K562 (cell line): ENCODE measurements around the gene CCDC136. TPM values are rescaled to one million over a fixed set of nuclear protein-coding genes. Genes with fewer than 3 reads are reported as not detected.

Source experiments
- CEBPB ChIP-seq: fragments of 450-650 bp; IDR thresholded peaks from 2 replicates; pipeline ENCODE4 v1.6.1; 2016; ENCODE audit warnings: missing genetic modification characterization, missing compliant biosample characterization
- CHD1 ChIP-seq: fragments of 200-600 bp; sonication (generic); IDR thresholded peaks from one replicate; pipeline ENCODE4 v1.6.1; 2012; ENCODE audit warnings: mild to moderate bottlenecking, moderate library complexity, low read length, inconsistent platforms
- DNMT1 ChIP-seq: fragments of 450-650 bp; IDR thresholded peaks from 2 replicates; pipeline ENCODE4 v1.6.1; 2016; ENCODE audit warnings: antibody characterized with exemption, mild to moderate bottlenecking
- ELF1 ChIP-seq: fragments of 200-800 bp; sonication (Bioruptor generic); IDR thresholded peaks from 2 replicates; pipeline ENCODE4 v1.6.1; 2016; ENCODE audit warnings: missing genetic modification characterization, missing compliant biosample characterization
- EP300 ChIP-seq: IDR thresholded peaks from 2 replicates; pipeline ENCODE4 v1.6.1; 2012; ENCODE audit warnings: low read length, improper control_type of control experiment
- GTF2E2 ChIP-seq: fragments of 200-800 bp; sonication (Bioruptor generic); IDR thresholded peaks from 2 replicates; pipeline ENCODE4 v1.6.1; 2016; ENCODE audit warnings: missing genetic modification characterization, missing compliant biosample characterization
- HIVEP1 ChIP-seq: fragments of 250-450 bp; sonication (Bioruptor Pico); IDR thresholded peaks from 2 replicates; pipeline ENCODE4 v1.4.0; 2020; ENCODE audit warnings: mild to moderate bottlenecking
- HMG20A ChIP-seq: fragments of 450-650 bp; formaldehyde crosslinking; conservative IDR thresholded peaks from 2 replicates; pipeline ENCODE4 v1.4.0; 2020; ENCODE audit warnings: mild to moderate bottlenecking, mixed read lengths
- HNRNPH1 ChIP-seq: fragments of 200-400 bp; formaldehyde crosslinking; optimal IDR thresholded peaks from 2 replicates; pipeline ENCODE3; 2017; ENCODE audit warnings: low read depth, mild to moderate bottlenecking, low read length, moderate library complexity
- KDM2B ChIP-seq: fragments of 250-450 bp; sonication (Bioruptor Pico); IDR thresholded peaks from 2 replicates; pipeline ENCODE4 v1.8.0; 2021; ENCODE audit warnings: mild to moderate bottlenecking, moderate library complexity
- LEF1 ChIP-seq: fragments of 450-650 bp; IDR thresholded peaks from 2 replicates; pipeline ENCODE4 v1.6.1; 2016; ENCODE audit warnings: mild to moderate bottlenecking
- MEF2A ChIP-seq: IDR thresholded peaks from 2 replicates; pipeline ENCODE4 v1.6.1; 2011; ENCODE audit warnings: low read depth, mild to moderate bottlenecking, low read length, moderate library complexity; ENCODE audit not compliant: control insufficient read depth
- NFE2L1 ChIP-seq: fragments of 450-650 bp; IDR thresholded peaks from 2 replicates; pipeline ENCODE4 v1.6.1; 2016; ENCODE audit warnings: missing genetic modification characterization, low read depth, mild to moderate bottlenecking, missing compliant biosample characterization, moderate library complexity, borderline replicate concordance
- TAF1 ChIP-seq: IDR thresholded peaks from 2 replicates; pipeline ENCODE4 v1.6.1; 2011; ENCODE audit warnings: mild to moderate bottlenecking, low read length, moderate library complexity; ENCODE audit not compliant: insufficient read depth, control insufficient read depth, severe bottlenecking; ENCODE audit errors: extremely low read depth
- XRCC4 ChIP-seq: IDR thresholded peaks from one replicate; pipeline ENCODE4 v1.6.1; 2011; ENCODE audit not compliant: insufficient read depth, insufficient read length; ENCODE audit errors: extremely low read depth
- ZFP30 ChIP-seq: fragments of 250-450 bp; sonication (Bioruptor Pico); IDR thresholded peaks from 2 replicates; pipeline ENCODE4 v1.8.0; 2022; ENCODE audit warnings: moderate library complexity, mild to moderate bottlenecking, inconsistent platforms, borderline replicate concordance
- ZNF124 ChIP-seq: sonication (generic); formaldehyde crosslinking; IDR thresholded peaks from 2 replicates; pipeline ENCODE4 v1.8.1; 2022; ENCODE audit warnings: missing genetic modification reagents
- ZNF347 ChIP-seq: fragments of 450-650 bp; formaldehyde crosslinking; IDR thresholded peaks from 2 replicates; pipeline ENCODE4 v1.4.0; 2020; ENCODE audit warnings: low read depth, mild to moderate bottlenecking, moderate library complexity
- ZNF589 ChIP-seq: fragments of 200-800 bp; sonication (Bioruptor generic); IDR thresholded peaks from 2 replicates; pipeline ENCODE4 v1.6.1; 2016; ENCODE audit warnings: low read depth, missing genetic modification characterization, missing compliant biosample characterization
- ZNF655 ChIP-seq: fragments of 250-450 bp; sonication (Bioruptor Pico); IDR thresholded peaks from 2 replicates; pipeline ENCODE4 v1.5.0; 2021
- polyA plus RNA-seq, 8 experiments: library from polyadenylated mRNA; depleted of rRNA in 4 of 8; stranded (reverse) in 5 of 8; unstranded in 3 of 8; fragments of >200 nt; fragmentation: Nextera tagmentation in 2 of 8; fragmentation: Illumina TruSeq in 1 of 8; extraction: Ambion mirVana in 2 of 8; extraction: Trizol in 1 of 8; gene quantifications; 2 replicates each; pipeline versions ENCODE4 v1.2.1 to v1.2.3, GENCODE V29; 2011 to 2014; ENCODE audit warnings: inconsistent platforms in 1 of 8, missing spikeins in 1 of 8
- total RNA-seq, 7 experiments: library from RNA; depleted of rRNA in 6 of 7; stranded (reverse); fragments of >200 nt in 6 of 7; fragmentation: Illumina TruSeq in 2 of 7; extraction: Trizol in 2 of 7; gene quantifications; 2 replicates each; pipeline versions ENCODE4 v1.2.1 to v1.2.3, GENCODE V29; 2011 to 2021; ENCODE audit warnings: low replicate concordance in 1 of 7
- TF ChIP-seq, protein P1 (sequence below): fragments of 450-650 bp; formaldehyde crosslinking; IDR thresholded peaks from 2 replicates; pipeline ENCODE4 v1.4.0; 2020; ENCODE audit warnings: mild to moderate bottlenecking, moderate library complexity
- TF ChIP-seq, protein P2 (sequence below): fragments of 150-350 bp; conservative IDR thresholded peaks from 2 replicates; pipeline ENCODE4 v1.6.1; 2014; ENCODE audit warnings: low read length
- TF ChIP-seq, protein P3 (sequence below): fragments of 250-450 bp; sonication (Bioruptor Pico); IDR thresholded peaks from 2 replicates; pipeline ENCODE4 v1.5.0; 2020; ENCODE audit warnings: mild to moderate bottlenecking

The CCDC136 gene
- total and polyA plus RNA-seq, 9 of the 15 experiments (the other 6 are each of a cell fraction or from before 2014, with no cell fraction given), result 2.4 to 40.8 (median 26.5) TPM

DNA sequence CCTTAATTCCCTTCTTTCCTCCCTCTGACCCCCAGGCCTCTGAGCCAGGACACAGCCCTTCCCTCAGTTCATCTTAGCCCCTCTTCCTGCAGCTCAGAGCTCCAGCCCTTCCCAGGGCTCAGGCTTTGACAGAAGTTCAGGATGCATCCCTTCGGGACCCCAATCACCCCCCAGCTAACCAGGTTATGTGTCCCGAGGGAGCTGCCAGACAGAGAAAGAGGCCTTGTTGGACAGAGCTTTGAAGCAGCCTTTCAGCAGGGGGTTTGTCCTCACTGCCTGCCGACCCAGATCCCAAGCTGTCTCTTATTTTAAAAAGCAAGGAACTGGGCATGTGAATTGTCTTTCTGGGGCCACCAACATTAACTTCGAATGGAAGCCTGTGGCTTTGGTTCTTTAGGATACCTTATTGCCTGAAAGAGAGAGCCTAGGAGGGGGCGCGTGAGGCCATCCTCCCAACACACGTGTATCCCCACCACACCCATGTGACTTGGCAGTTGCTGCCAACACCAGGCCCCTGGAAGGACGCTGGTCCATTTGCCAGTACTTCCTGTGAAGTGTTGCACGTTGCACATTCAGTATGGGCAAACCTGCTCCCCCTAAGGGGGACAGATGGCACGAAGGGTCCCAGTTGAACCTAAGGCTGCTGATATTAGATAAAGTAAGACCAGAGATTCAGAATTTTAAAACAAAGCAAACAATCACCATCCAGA lies 858 bp downstream of the CCDC136 start (continued):
- TF ChIP-seq, protein P1, sequence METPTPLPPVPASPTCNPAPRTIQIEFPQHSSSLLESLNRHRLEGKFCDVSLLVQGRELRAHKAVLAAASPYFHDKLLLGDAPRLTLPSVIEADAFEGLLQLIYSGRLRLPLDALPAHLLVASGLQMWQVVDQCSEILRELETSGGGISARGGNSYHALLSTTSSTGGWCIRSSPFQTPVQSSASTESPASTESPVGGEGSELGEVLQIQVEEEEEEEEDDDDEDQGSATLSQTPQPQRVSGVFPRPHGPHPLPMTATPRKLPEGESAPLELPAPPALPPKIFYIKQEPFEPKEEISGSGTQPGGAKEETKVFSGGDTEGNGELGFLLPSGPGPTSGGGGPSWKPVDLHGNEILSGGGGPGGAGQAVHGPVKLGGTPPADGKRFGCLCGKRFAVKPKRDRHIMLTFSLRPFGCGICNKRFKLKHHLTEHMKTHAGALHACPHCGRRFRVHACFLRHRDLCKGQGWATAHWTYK, result no peak
- TF ChIP-seq LEF1 (no peak), NFE2L1 (tag) (no peak), ZNF655 (CRISPR knock-in tag) (no peak), HNRNPH1 (no peak), ZFP30 (CRISPR knock-in tag) (no peak), ELF1 (no peak), HMG20A (CRISPR knock-in tag) (no peak), DNMT1 (no peak), CHD1 (no peak), KDM2B (CRISPR knock-in tag) (no peak), GTF2E2 (tag) (no peak), TAF1 (no peak), HIVEP1 (no peak), ZNF589 (CRISPR knock-in tag) (no peak), MEF2A (no peak), CEBPB (tag) (no peak), ZNF124 (no peak), EP300 (no peak), ZNF347 (CRISPR knock-in tag) (0 out of 2 replicates have a peak, but pooled peaks have one; percentile 25), XRCC4 (no peak)
- TF ChIP-seq, protein P2, sequence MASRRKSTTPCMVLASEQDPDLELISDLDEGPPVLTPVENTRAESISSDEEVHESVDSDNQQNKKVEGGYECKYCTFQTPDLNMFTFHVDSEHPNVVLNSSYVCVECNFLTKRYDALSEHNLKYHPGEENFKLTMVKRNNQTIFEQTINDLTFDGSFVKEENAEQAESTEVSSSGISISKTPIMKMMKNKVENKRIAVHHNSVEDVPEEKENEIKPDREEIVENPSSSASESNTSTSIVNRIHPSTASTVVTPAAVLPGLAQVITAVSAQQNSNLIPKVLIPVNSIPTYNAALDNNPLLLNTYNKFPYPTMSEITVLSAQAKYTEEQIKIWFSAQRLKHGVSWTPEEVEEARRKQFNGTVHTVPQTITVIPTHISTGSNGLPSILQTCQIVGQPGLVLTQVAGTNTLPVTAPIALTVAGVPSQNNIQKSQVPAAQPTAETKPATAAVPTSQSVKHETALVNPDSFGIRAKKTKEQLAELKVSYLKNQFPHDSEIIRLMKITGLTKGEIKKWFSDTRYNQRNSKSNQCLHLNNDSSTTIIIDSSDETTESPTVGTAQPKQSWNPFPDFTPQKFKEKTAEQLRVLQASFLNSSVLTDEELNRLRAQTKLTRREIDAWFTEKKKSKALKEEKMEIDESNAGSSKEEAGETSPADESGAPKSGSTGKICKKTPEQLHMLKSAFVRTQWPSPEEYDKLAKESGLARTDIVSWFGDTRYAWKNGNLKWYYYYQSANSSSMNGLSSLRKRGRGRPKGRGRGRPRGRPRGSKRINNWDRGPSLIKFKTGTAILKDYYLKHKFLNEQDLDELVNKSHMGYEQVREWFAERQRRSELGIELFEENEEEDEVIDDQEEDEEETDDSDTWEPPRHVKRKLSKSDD, result no peak
- TF ChIP-seq, protein P3, sequence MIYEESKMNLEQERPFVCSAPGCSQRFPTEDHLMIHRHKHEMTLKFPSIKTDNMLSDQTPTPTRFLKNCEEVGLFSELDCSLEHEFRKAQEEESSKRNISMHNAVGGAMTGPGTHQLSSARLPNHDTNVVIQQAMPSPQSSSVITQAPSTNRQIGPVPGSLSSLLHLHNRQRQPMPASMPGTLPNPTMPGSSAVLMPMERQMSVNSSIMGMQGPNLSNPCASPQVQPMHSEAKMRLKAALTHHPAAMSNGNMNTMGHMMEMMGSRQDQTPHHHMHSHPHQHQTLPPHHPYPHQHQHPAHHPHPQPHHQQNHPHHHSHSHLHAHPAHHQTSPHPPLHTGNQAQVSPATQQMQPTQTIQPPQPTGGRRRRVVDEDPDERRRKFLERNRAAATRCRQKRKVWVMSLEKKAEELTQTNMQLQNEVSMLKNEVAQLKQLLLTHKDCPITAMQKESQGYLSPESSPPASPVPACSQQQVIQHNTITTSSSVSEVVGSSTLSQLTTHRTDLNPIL (CRISPR knock-in tag), result no peak
